ENCODE results near the gene COL15A1.

Gene COL15A1

DNA sequence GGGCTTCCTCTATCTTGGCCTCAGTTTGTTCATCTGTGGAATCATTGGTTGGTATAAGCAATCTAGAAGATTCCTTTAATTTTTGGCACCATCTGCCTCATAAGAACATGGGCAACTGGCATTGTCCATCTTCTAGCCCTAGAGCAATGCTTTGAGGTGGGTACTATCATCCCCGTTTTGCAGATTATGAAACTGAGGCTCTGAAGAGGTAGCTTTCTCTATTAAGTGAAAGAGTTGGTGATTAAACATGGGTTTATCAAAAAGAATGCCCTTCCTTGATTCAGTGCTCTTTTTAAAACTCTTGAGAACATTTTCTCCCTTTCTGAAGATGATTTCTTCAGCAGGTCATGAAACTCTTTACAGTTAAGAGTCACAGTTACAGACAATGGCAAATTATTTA, 118.8 kb downstream of the COL15A1 start:
- no peak for DNase-seq

DNA sequence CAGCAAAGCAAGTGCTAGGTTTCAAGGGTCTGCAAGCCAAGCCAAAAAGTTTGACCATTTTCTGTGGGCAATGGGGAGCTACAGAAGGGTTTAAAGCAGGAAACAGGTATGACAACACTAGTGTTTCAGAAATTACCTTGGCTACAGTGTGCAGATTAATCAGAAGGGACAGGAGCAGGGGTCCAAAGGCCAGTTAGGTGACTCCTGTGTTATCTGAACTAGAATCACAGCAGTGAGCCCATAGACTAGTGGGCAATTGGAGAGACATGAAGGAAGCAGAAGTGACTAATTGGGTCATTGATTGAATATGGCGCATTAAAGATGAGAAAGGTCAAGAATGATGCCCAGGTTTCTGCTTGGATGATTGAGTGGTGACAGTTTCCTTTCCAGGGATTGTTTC, 119.8 kb downstream of the COL15A1 start:
- DNase-seq: no peak

DNA sequence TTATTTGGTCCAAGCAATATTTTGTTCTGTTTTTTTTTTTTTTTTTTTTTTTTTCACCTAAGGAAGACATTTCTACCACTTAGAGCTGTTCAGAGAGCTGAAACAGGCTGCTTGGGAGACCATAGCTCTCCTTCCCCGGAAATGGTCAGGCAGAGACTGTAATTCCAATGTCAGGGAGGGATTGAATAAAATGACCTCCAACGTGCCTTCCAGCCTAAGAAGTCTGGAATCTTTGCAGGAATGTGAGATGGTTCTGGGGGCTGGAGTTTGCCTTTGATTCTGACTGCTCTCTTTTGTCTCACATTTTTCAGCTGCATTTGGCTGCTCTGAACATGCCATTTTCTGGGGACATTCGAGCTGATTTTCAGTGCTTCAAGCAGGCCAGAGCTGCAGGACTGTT, 122.9 kb downstream of the COL15A1 start:
- no peak for DNase-seq

DNA sequence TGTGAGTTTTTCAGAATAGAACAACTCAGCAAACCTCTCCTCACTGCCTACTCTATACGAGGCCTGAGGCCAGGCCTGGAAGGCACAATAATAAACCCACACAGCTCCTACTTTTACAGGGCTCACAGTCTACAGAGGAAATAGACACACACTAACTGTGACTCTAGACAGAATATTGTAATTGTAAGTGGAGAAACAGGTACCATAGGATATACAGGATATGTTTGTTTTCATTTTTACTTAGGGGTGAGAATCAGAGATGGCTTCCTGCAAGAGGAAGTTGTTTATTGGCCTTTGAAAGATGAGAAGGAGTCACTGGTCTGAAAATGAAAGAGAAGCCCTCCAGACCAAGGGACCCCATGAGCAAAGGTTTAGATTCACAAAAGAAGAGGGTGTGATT, 125.4 kb downstream of the COL15A1 start:
- DNase-seq: no peak

DNA sequence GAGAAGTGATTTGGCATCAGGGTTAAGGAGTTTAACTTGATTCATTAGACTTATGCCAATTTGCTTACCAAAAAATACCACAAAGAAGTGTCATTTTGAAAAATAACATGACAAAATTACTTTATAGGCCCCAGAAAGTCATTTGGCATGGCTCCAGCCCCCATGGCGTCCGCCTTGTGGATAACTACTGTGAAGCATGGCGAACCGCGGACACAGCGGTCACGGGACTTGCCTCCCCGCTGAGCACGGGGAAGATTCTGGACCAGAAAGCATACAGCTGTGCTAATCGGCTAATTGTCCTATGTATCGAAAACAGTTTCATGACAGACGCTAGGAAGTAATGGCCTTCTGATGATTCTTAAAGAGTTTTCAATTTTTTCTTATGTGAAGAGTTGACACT, 125.8 kb downstream of the COL15A1 start:
- DNase-seq: no peak

DNA sequence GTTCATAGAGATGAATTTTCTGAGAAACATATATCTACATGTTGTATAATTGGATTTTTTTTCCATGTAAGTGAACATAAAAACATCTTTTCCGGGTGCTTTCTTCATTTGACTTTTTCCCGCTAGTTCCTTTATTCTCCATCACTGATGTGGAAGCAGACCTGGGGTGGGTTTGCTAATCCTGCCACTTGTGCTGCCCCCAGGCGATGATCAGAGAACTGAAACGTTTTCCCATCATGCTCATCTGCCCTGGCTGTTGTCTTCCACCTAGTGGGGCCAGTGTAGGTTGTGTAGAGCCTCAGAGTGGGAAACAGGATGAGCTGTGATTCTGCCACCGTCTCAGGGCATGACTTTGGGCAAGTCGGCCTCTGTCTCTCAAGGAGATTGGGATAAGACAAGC, 127.0 kb downstream of the COL15A1 start:
- DNase-seq: no peak

DNA sequence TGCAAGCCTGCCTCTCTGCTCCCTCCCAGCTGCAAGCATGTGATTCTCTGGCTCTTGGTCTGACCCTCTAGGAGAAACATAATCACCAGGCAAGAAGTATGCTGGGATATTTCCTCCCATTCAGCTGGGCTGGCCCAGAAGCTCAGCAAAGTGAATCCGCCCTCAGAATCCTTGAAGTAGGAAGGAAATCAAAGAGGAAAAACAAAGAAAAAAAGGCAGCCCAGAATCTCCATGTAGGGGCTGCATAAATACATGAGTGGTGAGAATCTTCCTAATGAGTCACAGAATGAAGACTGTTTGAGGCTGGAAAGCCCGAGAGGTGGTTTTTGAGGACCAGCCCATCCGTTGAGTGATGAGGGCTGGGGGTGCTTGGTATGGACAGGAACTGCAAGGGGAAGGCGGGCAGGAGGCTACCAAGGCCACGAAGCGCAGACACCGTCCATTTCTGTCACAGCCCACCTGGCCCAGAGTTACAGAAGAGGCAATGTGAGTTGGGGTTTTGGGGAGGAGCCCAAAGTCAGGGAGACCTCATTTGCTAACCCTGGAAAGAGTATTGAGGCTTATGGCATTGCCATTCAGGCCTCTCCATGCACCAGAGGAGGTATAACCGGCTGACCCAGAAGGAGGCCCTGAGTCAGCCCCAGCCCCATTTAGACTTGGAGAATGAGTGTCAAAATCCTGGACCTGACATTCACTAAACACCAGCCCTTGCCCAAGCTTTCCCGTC, 127.8 kb downstream of the COL15A1 start:
- no peak for DNase-seq

DNA sequence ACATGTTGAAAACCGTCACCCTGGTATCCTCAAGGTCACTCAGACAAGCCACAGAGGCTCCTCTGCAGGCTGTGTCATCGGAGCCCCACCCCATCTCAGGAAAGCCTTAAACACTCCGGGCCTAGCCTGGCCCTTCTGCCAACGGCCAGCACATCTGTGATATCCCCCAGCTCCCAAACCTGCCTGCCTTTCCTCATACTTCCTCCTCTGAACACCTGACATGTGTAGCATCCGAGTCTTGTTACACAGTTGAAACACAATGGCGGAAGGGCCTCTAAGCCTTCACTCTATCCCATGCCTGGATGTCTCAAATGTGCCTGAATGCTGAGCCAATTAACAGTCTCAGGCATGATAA, 128.3 kb downstream of the COL15A1 start:
- DNase-seq: no peak

DNA sequence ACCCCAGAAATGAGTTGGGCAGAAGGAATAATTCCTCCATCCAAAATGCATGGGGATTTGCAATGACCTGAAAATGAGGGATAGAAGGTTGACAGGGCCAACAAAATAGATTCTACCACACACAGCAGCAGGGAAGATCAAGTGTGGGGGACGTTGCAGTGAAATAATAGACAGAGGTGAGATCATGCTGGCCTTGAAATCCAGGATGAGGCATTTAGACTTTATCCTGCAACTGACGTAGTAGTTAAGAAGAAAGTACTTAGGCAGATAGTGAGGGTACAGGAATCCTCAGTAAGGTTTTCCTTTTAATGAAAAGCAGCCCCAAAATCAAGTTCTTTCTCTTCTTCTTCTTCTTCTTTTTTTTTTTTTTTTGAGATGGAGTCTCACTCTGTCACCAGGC, 129.6 kb downstream of the COL15A1 start:
- no peak for DNase-seq

DNA sequence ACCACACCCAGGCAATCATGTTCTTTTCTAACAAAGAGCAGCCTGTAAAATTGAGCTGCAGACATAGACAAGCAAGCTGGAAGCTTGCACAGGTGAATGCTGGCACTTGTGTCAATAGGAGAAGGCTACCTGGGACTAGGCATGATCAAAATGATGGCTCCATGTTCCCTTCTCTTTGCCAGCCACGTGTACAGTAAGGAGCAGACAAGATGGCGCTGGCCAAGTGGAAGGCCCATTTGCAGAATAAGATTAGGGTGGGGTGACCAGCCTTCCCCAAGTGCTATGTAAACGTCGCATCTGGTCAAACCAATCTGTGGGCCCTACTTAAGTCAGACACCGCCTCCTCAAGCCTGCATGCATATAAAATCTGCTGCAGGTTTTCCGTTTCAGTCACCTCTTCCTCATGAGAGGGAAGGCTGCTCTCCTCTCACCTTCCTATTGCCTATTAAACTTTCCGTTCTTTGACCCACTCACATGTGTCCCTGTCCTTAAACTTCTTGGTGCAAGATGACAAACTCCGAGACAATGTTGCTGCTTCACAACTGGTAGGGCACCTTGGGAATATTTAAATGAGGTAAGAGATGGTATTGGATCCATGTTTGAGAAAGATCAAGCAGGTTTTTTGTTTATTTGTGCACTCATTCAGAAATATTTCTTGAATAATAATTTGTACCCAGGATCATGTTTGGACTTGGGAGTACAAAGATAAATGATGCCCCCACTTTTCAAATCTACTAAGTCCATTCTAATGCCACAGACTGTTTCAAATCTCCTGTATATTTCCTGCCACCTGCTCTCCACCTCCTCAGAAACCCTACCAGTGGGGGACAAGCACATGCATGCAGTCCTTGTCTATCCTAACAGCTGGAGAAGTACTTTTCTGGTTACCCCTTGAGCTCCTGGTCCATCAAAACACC, 130.5 kb downstream of the COL15A1 start:
- DNase-seq: no peak

DNA sequence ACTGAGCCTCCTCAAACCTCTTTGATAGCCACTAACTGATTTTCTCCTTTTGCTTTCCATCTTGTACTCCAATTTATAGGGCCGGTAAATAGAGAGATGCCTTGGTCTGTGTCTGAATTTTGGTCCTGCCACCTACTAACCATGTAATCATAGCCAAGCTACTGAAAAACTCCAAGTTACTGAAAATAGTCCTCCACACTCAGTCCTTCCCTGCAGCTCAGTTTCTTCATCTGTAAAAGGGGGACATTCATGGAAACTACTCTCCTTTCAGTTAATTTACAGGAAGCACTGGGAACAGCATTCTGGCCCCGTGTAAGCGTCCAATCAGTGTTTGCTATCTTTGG, 131.2 kb downstream of the COL15A1 start:
- DNase-seq: no peak

DNA sequence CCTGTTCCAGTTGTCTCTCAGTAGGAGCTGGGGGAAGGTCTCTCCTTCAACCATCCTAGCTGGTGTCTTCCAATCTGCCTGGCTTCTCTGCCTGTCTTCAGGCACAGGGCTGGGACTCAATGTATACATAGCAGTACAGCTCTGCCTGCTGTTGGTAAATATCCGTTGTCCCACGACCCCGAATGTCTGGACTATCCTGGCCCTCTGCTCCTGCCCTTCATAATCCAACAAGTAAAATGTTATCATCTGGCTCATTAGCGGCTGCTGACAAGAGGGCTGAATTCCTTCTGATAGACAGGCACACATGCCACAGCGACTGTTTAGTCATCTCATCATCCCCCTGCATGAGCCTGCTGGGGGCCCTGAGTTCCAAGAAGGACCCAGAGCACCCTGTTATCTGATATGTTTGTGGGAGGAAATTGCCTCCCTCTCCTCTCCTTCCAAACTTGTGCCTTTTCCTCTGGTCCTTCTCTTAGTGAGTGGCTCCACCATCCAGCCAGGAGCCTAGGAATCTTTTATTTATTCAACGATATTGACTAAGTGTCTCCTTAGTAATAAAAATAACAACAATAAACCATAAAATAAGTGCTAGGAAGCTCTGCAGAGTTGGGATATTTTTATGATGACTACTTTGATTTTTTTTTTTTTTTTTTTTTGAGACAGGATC, 131.7 kb downstream of the COL15A1 start:
- no peak for DNase-seq

DNA sequence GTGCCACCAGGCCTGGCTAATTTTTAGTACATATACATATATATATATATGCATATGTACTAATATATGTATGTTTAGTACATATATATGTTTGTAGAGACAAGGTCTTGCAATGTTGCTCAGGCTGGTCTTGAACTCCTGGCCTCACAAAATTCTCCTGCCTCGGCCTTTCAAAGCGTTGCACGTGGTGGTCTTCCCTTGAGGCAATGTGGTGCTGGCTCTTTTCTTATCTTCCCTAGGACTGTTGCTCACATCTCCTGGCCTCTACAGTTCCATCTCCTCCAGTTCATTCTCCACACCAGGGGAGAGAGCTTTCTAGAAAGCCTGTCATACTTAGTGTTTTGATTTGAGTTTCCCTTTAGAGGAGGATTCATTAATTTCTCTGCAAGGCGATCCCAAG, 132.3 kb downstream of the COL15A1 start:
- no peak for DNase-seq

DNA sequence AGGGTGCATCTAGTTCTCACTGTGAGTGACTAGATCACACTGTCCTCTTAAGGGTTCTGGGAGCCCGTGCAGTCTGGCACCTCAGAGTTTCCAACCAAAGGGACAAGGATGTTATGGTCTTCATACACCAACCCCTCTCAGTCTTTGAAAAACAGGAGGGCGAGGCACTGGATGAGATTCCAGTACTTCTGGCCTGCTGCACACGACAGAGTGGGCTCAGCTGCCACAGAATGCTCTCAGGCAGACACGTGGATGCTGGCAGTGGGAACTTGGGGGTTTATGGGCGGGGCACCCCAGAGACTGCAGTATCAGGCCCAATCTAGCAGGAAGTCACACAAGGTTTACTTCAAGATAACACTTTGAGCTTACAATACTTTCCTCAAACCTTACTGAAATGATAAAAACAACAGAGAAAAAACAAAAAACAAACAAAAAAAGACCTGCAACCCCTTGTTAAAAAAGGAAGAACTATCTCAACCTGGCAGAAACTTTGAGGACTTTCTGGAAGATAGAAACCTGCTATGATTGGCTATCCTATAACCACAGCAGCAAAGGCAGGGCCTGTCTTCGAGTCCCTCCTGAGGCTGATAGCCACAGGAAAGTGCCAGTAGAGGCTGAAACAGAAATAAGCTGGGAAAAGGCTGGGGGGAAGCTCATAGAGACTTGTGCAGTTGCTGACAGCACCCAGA, 132.9 kb downstream of the COL15A1 start:
- DNase-seq: no peak

DNA sequence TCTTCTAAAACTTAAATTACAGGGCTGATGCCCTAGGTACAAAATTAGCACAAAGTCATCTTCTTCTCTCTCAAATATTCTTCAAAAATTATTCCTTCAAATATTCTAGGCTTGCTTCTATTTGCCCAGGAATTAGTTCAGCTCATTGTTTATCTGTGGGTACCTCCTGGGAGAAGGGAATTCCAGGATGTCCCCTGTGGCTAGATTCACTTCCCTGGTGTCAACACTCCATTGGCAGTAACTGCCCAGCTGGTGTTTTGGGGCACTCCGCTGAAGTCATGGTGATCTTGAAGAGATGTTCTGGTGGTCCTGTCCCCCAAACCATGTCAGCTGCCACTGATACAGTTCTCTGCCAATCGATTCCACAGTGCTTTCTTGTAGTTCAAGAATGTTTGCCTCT, 135.0 kb downstream of the COL15A1 start:
- no peak for DNase-seq

DNA sequence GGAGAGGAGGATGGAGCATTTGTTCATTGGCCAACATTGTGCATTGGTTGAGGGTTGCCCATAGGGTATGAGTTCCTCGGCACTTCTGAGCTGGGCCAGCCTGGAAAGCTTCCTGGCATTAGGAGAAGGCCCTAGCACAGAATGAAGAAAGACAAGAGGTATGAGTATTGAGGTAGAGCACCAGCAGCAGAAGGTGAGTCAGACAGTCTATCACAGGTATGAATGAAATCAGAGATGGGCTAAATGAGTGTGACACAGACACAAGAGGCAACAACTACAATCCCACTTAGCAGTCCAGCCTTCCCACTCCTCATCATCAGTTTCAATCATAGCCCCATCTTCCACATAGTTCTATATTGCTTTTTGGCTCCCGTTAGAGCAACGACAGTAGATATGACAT, 135.8 kb downstream of the COL15A1 start:
- DNase-seq: no peak

DNA sequence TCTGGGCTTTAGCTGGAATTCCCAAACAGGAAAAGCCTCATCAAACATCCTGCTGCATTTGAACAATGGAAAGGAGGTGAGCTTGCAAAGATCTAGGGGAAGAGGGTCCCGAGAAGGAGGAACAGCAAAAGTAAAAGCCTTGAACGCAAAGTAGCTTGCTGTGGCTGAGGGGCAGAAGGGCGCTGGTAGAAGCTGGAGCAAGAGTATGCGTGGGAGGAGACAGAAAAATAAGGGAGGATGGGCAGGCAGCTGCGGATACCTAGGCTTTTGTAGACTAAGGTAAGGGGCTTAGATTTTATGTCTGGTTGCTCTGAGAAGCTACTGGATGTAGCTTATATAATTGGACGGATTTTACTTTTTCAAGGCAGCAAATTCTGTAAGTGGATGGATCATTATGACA, 139.3 kb downstream of the COL15A1 start:
- no peak for DNase-seq

DNA sequence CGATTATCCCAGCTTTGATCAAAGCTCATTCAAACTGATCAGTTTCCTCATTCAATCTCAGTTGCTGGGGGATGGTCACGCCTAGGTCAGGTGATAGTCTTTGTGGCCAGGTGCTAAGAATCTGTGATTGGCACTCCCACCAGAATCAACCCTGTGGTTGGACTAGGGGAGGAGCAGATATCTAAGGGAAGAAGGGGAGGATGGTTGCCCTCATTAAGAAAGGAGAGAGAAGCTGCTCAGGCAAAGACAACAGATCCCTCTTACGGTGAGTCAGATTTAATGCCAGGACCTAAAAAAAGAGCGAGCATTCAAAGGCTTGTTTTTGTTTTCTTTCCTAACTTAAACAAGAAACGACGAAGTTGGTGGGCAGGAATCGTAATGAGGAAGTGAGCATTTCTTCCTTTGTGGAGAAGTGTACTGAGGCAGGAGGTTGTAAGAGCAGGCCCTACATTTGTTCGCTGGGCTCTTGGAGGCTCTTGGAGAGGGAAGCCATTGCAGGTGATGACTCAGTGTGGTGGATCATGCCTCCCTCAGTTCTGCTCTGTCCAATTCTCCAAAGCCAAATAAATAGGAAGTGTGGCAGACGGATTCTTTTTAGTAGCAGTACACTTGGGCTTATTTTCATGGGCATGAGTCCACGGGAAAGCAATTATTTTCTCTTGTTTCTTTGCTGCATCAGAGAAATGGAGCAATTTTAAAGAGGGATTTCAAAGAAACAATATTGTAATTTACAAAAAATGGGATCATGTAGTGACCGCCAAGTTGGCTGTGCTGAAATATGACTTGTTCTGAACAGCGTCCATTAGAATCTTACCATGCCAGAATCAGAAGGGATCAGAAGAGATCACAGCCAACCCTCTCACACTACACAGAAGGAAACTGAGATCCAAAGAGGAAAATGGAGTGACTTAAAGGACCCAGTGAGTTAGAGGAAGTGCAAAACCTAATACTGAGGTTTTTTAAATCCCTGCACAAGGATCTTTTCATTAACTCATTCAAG, 142.5 kb downstream of the COL15A1 start:
- no peak for DNase-seq

DNA sequence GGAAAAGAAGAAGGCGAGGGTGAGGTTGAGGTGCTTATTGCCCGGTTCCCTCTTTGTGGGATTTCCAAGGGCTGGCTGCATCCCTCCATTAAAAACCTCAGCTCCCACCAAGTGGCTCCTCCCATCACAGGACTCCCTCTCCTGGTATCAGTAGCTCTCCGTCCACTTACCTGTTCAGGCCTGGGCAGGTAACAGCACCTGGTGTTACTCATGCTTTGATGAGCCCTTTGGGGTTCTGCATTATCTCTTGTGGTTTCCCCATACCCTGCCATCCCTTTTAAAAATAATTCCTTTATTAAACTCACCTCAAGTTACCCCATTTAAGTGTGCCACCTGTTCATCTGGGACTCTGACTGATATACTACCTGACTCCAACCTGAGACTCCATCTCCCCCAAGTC, 143.8 kb downstream of the COL15A1 start:
- DNase-seq: no peak

DNA sequence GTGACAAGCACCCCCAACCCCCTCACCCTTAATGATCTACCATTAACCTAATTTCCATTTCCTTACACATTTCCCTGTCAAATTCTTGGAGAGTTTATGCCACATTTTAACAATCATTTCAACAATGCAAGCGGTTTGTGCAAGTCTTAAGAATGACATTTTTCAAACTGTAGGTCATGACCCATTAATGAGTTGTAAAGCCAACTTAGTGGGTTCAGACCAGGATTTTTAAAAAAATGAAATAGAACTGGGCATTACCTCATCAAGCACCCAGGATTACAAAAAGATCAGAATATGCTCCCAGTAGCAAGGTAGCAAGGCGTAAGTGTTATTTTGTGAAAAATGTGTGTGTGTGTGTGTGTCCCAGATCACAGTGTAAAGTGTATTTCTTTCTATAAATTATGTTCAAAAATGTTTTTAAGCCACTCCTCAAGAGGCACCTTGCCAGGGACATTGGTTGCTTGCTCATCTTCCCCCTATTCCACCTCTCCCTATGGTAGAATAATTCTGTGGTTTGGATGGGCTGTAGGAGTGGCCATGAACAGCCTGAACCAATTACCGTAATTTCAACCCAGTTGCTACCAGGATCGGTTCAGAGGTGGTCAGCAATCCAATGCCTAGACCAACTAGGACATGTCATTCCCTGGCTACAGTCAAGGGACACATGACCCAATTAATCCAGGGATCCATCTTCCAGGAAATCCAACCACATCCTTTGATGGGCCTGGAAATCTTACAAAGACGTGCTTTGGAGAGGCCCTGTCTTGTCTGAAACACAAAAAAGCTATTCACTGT, 146.8 kb downstream of the COL15A1 start:
- DNase-seq: no peak

Measured in DMS79 treated with DMSO at 0.1 percent for 48 hours (cell line).